GM21825 (cell line): ENCODE measurements around the gene PSMA8.
"Not testable (repeated sequence)": the region's sequence is repeated elsewhere in the genome, so short reads cannot be mapped to it uniquely, and the experiment has no call there.

ENCODE experiments used
- ATAC-seq: cut with Tn5 transposase; IDR thresholded peaks from one replicate; pipeline ENCODE4 v1.9.1; 2021; ENCODE audit warnings: mild to moderate bottlenecking, moderate library complexity; ENCODE audit not compliant: unreplicated experiment

The PSMA8 gene

DNA sequence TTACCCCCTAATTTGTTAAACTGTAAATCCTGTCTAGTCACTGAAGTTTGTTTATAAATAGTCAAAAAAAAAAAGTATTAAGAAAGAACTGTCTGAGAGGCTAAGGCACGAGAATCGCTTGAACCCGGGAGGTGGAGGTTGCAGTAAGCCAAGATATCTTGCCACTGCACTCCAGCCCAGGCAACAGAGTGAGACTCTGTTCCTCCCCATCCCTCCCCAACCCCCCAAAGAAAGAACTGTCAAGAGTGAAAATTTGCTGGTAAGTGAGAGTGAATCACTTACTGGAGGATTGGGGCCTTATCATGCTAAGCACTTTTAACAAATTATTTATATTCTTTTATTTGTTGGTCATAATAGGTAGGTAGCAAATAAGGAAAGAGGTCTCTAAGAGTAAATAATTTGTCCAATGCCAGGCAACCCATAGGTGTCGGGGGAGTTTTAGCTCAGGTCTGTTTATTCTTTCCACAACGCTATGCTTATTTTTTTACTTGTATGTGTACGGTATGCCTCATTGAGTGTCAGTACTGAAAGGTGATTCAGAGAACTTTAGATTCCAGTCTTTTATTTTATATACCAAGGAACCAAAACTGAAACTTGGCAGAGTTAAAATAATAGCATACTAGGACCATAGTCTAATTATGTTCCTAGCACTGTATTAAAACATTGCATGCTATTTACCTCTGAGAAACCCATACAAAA lies 95.0 kb downstream of the PSMA8 start:
- no peak for ATAC-seq

DNA sequence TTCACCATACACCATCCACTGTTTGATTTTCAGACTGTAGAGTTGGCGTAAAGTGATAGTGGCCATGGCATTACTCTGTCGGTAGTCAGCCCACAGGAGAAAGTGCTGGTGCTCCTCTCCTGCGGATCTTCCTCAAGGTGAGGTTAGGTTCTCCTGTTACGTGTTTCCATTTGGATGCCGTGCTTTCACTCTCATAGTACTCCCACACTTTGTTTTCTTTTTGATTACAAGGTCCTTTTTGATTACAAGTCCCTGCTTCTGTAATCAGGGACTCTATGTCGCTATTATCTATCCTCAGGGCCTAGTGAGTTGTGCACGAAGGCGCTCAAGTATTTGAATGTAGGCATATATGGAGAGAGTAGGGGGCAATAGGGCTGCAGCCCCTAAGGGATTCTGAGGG lies 96.8 kb downstream of the PSMA8 start:
- no peak for ATAC-seq

DNA sequence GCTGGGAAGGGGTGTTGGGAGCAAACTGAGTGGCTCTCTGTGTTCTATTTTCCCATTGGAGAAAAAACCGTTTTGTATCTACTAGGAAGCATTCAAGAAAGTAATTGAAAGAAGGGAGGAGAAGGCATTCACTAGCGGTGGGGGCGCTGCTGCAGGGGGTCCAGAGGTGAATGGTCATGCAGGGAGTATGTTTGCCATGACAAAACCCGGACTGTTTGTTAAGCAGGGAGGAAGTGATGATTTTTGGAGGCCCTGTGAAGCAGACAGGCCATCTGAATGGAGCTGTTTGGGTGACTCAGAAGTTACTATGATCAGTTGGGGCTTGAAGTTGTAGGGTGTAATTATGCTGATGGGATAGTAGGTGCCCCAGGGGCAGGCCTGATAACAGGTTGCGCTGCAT lies 99.5 kb downstream of the PSMA8 start:
- no peak for ATAC-seq

DNA sequence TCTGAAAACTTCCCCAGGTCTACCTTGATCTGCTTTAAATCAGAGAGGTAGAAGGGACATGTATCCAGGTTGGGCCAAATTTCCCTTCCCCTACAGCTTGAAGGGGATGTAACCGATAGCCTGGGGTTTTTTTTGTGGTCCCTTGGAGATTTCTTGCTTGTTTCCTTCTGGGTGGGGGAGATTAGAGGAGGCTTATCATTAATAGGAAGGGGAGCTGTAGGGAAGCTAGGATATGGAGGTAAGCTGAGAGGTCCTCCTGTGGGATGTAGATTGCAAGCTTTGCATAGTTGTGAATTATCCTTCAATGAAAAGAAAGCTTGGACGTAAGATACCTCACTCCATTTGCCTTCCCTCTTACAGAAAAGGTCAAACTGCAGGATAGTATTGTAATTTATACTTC lies 103.7 kb downstream of the PSMA8 start:
- not testable (repeated sequence) for ATAC-seq

DNA sequence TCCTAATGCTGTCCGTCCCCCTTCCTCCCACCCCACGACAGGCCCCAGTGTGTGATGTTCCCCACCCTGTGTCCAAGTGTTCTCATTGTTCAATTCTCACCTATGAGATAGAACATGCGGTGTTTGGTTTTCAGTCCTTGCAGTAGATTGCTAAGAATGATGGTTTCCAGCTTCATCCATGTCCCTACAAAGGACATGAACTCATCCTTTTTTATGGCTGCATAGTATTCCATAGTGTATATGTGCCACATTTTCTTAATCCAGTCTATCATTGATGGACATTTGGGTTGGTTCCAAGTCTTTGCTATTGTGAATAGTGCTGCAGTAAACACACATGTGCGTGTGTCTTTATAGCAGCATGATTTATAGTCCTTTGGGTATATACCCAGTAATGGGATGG lies 105.0 kb downstream of the PSMA8 start:
- not testable (repeated sequence) for ATAC-seq

DNA sequence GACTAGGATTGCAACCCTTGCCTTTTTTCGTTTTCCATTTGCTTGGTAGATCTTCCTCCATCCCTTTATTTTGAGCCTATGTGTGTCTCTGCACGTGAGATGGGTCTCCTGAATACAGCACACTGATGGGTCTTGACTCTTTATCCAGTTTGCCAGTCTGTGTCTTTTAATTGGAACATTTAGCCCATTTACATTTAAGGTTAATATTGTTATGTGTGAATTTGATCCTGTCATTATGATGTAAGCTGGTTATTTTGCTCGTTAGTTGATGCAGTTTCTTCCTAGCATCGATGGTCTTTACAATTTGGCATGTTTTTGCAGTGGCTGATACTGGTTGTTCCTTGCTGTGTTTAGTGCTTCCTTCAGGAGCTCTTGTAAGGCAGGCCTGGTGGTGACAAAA lies 108.7 kb downstream of the PSMA8 start:
- ATAC-seq, result not testable (repeated sequence)
